Lower leg skin (tissue), 3 donors: ENCODE results near the gene CA10.

Experiments used
- POLR2A ChIP-seq, 2 donors: fragments of 450-650 bp; IDR thresholded peaks; one replicate each; pipeline ENCODE4 v1.6.1; 2016 to 2017; ENCODE audit warnings: antibody characterized with exemption in 2 of 2, mild to moderate bottlenecking in 1 of 2, moderate library complexity in 1 of 2
- TF ChIP-seq, protein P1 (sequence below), 3 donors: fragments of 450-650 bp; IDR thresholded peaks; one replicate each; pipeline ENCODE4 v1.5.1; 2016; ENCODE audit warnings: antibody characterized with exemption in 3 of 3, mild to moderate bottlenecking in 3 of 3, moderate library complexity in 2 of 3

DNA sequence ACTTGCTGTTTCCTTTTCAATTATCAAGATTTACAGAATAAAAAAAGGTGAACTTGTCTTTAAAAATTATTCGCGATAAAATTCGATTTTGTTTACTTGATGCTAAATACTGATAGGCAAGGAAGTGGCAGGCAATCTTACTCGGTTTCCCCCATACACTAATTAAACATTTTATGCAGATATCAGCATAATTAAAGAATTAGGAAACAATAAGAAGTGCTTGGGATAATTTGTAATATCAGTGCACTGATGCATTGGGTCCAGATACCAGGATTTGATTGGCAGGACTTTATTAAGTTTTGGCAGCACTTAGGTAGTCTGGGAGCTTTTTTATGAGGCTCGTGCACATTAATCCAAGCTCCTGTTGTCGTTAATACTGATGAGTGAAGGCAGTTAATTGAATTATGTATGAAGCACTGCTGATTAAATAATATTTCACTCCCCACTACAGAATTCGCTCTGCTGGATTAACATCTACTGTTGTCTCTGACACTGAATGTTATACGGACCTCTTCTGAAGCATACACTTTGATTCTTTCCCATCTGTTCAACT, 165.6 kb downstream of the CA10 start:
- TF ChIP-seq, protein P1, sequence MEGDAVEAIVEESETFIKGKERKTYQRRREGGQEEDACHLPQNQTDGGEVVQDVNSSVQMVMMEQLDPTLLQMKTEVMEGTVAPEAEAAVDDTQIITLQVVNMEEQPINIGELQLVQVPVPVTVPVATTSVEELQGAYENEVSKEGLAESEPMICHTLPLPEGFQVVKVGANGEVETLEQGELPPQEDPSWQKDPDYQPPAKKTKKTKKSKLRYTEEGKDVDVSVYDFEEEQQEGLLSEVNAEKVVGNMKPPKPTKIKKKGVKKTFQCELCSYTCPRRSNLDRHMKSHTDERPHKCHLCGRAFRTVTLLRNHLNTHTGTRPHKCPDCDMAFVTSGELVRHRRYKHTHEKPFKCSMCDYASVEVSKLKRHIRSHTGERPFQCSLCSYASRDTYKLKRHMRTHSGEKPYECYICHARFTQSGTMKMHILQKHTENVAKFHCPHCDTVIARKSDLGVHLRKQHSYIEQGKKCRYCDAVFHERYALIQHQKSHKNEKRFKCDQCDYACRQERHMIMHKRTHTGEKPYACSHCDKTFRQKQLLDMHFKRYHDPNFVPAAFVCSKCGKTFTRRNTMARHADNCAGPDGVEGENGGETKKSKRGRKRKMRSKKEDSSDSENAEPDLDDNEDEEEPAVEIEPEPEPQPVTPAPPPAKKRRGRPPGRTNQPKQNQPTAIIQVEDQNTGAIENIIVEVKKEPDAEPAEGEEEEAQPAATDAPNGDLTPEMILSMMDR (IDR thresholded peaks at IDR 0.05): no peak
- TF ChIP-seq POLR2A (IDR thresholded peaks at IDR 0.05): no peak
